Measurements from ENCODE around the gene FAM222A. TPM values are rescaled to one million over a fixed set of nuclear protein-coding genes. Genes with fewer than 3 reads are reported as not detected.

FAM222A gene
- total RNA-seq, 1 donor from 2014 or later = 11.0 TPM

Other genes with a start within 250 kb of the FAM222A start
- 58.1 TPM for gene KCTD10, start 236.5 kb upstream of the FAM222A start, total RNA-seq
- gene UBE3B, start 236.2 kb upstream of the FAM222A start, total RNA-seq = 48.5 TPM
- gene MMAB, start 140.3 kb upstream of the FAM222A start, total RNA-seq = 58.3 TPM
- 40.5 TPM for gene MVK, start 140.0 kb upstream of the FAM222A start, total RNA-seq
- 2.1 TPM for gene TRPV4, start 119.6 kb downstream of the FAM222A start, total RNA-seq
- gene GLTP, start 166.7 kb downstream of the FAM222A start, total RNA-seq = 28.2 TPM
- gene TCHP, start 186.4 kb downstream of the FAM222A start, total RNA-seq = 18.8 TPM

Data from mucosa of gallbladder (tissue), 1 donor.